AG08395 (cell line): ENCODE results near the gene RTN4RL1.

Source experiments
- DNase-seq: peaks from one replicate; pipeline ENCODE4 v3.0.0; 2012; ENCODE audit warnings: mixed read lengths, low spot score

The RTN4RL1 gene

GRCh38 chr17:1918346-1919162 is 106.6 kb downstream of the RTN4RL1 start:
- DNase-seq, result no peak

DNA sequence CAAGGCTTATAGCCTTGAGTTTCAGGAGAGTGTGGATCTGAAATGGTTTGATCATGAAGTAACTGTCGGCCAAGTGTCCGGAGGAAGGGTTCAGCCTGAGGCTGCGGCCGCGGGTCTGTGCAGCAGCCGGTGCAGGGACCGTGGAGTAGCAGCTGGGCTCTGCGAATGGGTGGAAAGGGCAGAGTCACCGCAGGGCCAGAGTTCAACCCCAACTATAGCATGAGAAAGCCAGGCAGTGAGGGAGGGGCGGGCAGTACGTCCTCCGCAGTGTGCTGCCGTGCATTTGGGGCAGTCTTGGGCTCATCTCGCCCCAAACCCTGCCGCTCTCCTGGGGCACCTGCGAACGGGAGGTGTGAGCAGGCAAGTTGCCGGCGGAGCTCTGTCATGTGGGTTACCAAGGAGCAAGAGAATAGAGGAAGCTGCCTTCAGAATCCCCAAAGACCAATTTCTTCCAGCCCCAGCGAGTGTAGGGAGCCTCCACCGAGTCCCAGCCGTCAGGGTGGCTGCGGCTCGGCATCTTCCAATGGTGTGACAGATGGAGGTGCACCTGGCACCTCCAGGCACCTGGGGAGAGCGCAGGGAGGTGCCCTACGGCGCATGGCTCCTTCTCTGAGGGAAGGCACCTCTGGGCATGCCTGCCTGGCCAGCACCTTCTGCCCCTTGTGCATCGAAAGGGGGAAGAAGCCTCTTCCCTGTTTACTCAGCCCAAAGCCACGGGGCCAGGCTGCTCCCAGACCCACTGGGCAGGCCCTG is 108.0 kb downstream of the RTN4RL1 start:
- no peak for DNase-seq

DNA sequence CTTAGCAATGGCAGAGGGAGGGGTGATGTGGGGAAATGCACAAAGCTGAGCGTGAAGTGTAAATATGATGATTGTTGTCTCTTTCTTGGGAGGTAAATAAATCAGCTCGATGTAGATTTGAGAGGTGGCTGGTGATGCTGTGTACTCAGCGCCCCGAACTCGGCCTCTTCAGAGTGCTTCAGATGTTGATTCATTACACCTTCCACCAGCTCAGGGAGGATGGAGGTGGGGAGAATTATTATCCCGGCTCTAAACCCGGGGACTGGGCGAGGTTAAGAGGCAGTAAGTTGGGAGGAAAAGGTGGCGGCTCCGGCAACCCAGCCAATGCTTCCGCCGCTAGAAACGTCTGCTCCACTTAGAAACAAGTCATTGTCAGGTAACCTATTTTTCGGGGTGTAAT is 108.8 kb downstream of the RTN4RL1 start:
- no peak for DNase-seq

DNA sequence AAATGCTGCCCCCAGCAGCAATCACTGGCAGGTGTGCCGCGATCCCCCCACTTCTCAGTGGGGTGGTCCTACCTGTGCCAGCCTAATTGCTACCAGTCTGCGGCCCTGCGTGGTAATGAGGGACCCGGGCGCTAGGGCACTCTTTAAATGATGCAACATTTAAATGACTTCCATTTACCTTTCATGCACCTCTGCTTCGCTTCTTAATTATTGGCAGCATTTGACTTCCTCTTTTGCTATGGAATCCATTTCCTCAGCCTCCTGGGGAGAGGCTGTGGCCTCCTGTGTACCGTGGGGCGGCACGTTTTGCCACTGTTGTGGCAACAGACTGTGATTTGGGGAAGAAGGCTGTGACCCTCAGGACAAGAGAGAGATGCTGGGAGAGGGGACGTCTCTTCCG is 109.2 kb downstream of the RTN4RL1 start:
- no peak for DNase-seq

DNA sequence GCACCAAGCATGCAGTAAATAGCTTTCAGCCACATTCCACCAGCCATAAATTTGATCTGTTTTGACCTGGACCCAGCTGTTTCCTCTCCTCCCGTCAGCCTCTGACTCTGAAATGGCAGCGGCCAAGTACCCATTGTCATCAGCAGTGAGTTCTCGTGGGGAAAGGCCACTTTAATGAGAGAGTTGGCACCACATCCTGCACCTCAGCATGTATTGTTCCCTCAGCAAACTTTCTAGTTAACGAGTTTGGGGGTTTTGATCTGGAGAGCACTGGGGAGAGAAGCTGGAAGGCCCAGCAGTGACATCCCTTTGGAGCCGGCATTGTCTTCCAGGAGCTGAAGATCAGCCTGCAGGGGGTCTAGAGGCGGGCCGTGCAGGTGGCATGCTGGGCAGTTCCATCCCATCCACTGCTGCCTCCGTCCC is 110.5 kb downstream of the RTN4RL1 start:
- no peak for DNase-seq

- DNase-seq, result no peak
Observed at GRCh38 chr17:1913702-1914101, 111.4 kb downstream of the RTN4RL1 start.

DNA sequence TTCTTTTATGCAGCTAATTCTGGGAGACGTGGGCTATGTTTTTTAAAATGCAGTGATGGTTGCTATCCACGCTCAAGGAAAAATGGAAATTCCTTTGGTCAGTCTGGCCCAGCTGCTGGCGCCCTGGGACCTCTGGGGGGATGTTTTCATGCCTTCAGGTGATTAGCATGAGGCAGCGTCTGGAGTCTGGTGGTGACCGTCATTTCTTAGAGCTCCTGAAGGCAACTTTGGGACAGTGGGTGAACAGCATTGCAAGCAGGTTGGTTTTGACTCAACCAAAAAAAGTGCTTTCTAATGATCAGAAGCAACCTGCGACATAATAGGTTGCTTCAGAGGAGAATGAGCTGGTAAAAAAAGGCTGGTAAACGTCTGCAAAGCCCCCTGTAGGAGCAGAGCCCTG is 113.0 kb downstream of the RTN4RL1 start:
- DNase-seq, result no peak

DNA sequence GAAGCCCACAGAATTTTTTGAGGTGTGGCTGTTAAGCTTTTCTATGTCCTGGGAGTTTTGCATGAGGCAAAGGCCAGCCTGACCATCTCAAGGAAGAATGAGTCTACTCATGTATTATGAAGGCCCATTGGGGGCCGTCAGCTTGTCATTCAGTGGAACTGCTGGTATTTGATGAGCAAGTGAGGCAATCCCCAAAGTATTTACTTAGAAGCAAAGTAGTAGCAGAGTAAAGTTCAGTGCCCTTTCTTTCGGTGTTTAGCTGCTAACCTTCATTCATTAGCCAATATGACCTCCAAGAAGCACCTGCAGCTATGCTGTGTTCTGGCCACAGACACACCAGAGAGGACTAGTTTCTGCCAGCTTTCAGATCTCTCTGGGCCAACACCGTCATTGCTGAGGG is 115.1 kb downstream of the RTN4RL1 start:
- no peak for DNase-seq

- peak; percentile 85 for DNase-seq
Observed at GRCh38 chr17:1908699-1909309, 116.3 kb downstream of the RTN4RL1 start.

DNA sequence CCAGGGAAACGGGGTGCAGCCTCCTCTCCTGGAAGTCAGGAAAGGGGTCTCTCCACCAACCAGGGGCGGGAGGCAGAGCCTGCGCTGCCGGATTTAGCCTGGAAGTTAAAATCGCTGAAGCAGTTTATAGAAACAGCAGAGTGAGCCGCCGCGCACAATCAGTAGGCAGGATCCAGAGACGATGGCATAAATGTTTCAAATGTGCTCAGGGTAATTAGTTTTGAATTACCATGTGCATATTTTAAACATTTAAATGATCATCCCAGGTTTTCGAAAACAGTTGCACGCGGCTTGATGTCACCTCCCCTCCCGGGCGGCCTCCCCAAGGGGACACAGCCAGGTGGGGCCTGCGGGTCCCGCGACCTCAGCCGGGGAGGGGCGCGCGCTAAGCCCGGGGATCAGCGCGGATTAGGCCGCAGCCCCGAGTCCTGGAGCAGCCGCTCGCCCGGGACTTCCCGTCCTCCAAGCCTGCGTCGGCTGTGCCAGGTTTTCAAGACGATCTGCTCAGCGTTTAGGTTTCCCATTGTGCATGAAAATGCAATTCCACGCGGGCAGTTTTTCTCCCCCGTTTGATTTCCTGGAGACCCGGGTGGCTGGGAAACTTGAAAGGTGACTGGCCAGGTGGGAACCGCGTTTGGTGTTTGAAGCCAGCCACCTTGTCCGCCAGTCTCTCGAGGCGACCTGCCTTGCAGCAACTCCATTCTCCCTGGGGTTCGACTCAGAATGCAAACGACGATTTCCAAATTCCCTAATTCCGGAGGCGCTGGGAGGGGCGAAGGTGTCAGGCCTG is 117.0 kb downstream of the RTN4RL1 start:
- peak; percentile 40 for DNase-seq

- no peak for DNase-seq
Observed at GRCh38 chr17:1907216-1907631, 117.9 kb downstream of the RTN4RL1 start.

- no peak for DNase-seq
Observed at GRCh38 chr17:1906662-1907101, 118.5 kb downstream of the RTN4RL1 start.

GRCh38 chr17:1905190-1905913 is 119.8 kb downstream of the RTN4RL1 start:
- no peak for DNase-seq

DNA sequence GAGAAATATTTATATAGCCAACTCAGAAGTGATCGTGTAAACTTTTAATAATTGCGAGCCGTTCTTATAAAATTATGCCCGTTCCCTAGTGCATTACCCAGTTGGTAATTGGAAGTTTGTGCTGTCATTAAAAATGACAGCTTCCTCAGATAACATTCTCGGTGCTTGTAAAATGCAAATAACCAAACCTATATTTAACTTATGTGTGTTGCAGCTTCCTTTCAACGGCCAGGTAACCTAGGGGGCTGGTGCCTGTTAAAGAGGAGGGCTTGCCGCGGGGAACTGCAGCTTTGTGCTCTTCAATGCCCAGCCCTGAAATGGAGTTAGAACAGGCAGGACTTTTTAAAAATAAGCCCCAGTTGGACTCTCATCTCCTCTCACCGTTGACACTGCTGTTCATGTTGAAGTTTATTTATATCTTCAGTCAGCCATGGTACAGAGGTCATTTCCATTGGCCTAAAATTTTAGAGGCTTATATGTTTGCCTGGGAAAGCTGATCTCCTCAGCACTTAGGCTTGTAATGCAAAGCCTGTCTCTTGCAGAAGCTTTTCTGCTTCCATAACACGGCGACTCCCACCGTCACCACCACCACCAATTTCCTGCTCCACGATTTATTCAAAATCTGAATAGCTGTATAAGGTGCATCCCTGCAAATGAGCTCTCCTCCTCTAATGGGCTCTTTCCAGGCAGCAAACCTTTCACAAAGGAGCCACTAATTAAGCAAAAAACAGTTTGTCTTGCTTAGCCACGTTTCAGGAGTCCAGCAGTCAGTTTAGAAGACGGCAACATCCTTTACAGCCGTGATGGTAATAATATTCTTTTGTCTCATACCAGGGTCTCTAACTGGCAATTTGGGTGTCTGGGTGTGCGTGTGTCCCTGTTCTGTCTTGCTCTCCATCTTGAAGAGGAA is 120.6 kb downstream of the RTN4RL1 start:
- no peak for DNase-seq

- DNase-seq, result no peak
Observed at GRCh38 chr17:1899403-1900000, 125.6 kb downstream of the RTN4RL1 start.

- no peak for DNase-seq
Observed at GRCh38 chr17:1898872-1899271, 126.3 kb downstream of the RTN4RL1 start.

DNA sequence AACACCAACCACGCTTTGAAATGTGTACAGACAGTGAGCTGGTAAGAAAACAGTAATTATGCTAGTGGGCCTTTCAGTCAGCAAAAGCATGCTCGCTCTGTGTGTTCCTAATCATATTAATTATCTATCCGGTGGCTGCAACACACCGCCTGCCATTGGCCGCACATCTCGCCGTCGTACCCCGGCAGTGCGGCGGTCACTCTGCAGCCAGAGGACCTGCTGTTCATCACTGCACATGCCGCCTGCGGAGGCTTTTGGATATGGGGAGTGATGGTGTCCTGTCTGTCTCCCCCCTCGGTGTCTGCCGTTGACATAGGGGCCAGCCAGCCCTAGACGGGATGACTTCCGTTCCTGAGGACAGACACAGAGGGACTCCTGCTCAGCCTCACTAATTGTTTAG is 126.8 kb downstream of the RTN4RL1 start:
- DNase-seq, result no peak

DNA sequence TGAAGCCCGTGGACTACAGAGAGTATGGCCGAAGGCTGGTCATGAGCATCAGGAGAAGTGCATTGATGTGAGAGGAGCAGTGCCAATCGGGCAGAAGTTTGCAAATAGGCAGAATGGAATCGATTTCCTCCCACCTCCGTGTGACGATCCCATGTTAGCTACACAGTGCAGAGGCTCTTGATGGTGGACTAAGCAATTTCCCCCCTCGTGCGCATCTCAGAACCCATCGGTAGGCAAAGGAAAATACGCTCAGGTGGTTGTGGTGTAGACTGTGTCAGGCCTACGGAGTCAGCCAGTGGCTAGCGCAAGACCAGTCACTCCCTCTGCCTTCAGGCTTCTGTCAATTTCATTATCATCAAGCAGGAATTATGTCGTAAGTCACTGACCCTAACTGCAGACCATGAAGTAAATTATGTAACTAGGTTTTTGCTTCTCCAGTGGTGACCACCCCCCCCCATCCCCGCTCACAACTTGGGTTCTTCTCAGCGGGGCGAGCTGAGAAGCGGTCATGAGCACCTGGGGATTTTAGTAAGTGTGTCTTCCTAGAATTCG is 128.0 kb downstream of the RTN4RL1 start:
- DNase-seq, result no peak

DNA sequence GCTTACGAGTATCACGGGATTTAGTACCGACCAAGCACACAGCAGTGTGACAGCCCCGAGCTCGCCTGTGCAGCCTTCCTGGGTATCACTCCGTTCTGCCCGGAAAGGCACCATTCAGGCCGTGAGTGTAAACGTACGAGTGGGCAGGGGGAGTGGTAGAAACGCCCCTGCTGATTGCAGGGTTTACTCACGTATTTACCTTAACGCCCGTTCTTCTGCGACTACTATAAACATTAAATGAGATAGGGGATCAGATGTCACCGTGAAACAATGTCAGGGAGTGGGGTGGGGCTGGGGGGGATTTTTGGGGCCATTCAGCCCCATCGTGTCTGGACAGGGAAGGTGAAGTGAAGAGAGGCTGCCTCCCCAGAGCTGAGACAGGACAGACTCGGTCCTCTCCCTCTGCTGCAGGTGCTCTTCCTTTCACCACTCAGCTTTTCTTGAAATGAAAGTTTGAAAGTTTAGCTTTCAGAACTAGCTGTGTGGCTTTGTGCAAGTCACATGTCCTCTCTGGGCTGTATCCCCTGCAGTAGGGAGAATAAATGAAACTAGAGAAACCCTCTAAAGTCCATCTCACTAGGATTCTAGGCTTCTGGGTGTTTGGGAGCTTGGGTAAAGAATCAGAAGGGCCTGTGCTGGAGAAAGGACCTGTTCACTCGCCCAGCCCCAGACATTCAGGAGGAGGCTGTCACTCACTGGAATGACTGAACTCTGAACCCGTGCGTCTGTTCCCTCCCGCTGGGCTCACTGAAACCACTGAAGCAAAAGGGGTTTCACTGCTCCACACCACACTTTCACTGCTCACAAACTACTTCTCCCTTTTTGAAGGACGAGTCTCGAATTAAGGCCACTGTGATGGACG is 128.7 kb downstream of the RTN4RL1 start:
- no peak for DNase-seq
